ENCODE data around the gene ADGRE3.
"Not testable (repeated sequence)": the region's sequence is repeated elsewhere in the genome, so short reads cannot be mapped to it uniquely, and the experiment has no call there.

Gene ADGRE3

DNA sequence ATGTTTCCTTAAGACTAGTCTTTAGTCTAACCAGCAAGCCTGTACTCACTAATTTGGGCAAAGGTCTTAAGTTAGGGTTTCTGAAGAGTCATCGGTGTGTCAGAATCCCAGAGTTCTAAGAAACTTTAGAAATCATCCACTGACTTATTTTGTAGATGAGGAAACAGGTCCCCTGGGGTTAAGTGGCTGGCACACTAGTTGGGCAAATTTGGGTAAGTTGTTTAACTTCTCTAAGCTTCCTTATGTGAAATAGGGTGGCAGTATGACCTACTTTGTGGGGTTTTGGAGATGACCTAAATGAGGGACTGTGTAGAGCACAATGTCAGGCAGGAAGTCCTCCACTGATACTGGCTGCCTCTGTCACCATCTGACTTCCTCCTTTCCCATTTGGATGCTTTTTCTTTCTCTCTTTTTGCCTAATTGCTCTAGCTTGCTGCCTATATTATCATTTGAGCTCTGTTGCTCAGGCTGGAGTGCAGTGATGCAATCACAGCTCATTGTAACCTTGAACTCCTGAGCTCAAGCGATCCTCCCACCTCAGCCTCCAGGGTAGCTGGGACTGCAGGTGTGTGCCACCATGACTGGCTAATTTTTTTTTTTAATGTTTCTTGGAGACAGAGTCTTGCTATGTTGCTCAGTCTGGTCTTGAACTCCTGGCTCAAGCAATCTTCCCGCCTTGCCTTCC is 2.3 kb downstream of the ADGRE3 start:
- in situ Hi-C loops (cut with HindIII; ENCODE audit: low sequenced_read_pairs): loop anchor here (5.0 kb wide), 1 partner anchor 75 kb away; no protein-coding TSS in a partner anchor

DNA sequence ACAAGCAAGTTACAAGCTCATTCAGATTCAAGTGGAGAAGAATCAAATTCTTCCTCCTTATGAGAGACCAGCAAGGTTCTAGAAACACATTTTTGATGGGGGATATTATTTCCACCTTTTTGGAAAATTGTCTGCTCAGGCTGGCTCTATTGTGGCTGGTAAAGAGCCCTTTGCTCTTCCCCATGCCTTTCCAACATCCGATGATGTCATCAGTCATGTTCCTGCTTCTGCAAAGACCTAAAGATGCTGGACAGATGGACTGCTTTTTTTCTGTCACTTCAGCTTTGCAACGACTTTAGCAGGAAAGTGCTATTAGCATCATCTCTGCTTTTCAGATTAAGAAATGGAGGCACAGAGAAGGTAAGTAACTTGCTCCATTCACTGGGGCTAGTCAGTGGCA is 4.2 kb downstream of the ADGRE3 start:
- in situ Hi-C loops (cut with HindIII; ENCODE audit: low sequenced_read_pairs): loop anchor here (5.0 kb wide), 1 partner anchor 73 kb away; no protein-coding TSS in a partner anchor

DNA sequence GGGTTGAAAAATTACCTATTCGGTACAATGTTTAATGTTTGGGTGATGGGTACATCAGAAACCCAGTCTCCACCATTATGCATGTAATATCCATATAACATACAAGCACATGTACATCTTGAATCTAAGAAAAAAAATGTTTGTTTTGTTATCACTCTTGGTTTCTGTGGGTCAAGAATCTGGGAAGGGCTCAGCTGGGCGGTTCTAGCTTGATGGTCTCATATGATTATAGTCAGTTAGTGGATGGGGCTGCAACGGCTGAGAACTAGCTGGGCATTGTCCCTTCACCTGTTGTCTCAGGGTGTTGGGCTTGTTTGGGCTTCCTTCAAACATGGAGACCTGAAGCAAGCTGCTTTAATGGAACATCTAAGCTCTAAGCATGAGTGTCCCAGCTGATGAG is 4.7 kb downstream of the ADGRE3 start:
- in situ Hi-C loops (cut with HindIII; ENCODE audit: low sequenced_read_pairs): loop anchor here (5.0 kb wide), 1 partner anchor 73 kb away; no protein-coding TSS in a partner anchor

DNA sequence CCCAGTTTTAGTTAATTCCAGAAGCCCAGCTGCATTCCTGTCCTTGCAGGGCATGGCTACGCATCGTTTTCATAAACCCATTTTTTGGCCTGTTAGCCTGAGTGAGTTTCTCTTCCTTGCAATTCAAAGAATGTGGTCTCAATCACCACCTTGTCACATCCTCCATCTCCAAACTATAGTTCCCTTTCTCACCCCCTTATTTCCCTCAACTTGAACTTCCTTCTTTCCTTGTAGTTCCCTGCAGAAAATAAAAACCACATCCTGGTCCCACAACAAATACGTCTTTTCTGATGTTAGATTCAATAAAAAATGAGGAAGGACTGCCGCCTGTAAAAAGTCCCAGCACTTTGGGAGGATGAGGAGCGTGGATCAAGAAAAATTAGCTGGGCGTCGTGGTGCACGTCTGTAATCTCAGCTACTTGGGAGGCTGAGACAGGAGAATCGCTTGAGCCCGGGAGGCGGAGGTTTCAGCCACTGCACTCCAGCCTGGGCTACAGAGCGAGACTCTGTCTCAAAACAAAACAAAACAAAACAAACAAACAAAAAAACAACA is 13.2 kb downstream of the ADGRE3 start:
- in situ Hi-C loops (cut with HindIII; ENCODE audit: low sequenced_read_pairs): no loop called here

DNA sequence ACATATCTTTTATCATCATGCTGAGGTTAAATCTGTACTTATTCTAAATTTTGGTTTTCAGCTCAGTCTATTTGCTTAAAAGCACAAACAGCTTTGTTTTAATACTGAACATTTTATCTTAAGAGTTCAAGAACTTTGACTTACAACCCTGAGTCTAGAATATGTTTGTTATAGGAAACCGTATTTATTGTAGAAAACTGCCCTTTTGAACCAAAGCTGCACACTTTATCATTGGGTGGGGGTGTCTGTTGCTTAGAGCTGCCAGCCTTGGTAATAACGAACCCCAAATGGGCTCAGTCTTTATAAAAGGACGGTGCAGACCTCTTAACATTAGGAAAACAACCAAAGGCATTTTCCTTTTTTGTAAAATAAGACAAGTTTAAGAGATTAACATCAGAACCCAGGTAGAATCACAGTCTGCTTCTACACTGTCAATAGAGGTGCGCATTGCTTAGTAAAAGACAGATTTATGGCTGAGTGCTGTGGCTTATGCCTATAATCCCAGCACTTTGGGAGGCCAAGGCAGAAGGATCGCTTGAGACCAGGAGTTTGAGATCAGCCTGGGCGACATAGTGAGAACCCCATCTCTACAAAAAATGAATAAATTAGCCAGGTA is 14.7 kb downstream of the ADGRE3 start:
- in situ Hi-C loops (cut with HindIII; ENCODE audit: low sequenced_read_pairs): no loop called here

DNA sequence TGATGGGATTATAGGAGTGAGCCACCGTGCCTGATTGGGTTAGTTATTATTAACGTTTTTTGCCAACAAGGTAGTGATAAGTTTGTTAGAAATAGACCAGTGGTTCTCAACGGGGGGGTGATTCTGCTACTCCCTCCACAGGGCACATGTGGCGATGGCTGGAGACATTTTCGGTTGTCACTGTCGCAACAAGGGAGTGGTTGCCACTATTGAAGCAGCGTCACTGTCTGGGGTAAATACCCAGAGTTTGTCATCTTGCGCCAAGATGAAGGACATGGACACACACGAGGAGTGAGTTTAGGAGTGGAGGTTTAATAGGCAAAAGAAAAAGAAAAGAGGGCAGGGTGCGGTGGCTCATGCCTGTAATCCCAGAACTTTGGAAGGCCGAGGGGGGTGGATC is 18.9 kb downstream of the ADGRE3 start:
- in situ Hi-C loops (cut with HindIII; ENCODE audit: low sequenced_read_pairs): no loop called here

DNA sequence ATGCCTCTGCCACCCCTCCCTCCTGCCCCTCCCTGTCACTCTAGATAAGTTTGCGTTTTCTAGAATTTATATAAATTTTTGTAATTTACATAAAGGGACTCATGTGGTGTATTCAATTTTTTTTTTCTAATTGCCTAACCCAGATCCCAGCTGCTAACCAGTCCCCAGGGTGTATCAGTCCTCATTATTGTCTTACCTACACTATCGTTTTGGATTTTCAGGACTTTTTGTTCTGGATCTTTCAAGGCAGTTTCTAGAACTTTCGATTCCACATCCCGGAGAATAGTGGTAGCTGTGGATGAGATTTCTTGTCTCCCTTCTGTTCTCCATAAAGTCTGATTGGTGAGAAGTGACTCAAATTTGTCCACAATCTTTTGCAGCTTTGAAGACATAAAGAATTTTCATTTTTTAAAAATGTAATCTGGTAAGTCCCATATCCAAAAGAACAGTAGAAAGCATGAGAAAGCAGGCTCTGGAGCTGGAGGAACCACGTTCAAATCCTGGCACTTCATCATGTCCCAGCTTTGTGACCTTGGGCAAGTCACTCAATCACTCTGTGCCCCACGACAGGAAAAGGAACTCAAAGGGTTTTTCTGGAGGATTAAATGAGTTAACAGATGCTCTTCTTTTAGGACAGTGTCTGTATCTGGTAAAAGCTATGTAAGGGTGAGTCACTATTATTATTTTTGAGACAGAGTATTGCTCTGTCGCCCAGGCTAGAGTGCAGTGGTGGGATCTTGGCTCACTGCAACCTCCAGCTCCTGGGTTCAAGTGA is 19.7 kb downstream of the ADGRE3 start:
- in situ Hi-C loops (cut with HindIII; ENCODE audit: low sequenced_read_pairs): no loop called here

DNA sequence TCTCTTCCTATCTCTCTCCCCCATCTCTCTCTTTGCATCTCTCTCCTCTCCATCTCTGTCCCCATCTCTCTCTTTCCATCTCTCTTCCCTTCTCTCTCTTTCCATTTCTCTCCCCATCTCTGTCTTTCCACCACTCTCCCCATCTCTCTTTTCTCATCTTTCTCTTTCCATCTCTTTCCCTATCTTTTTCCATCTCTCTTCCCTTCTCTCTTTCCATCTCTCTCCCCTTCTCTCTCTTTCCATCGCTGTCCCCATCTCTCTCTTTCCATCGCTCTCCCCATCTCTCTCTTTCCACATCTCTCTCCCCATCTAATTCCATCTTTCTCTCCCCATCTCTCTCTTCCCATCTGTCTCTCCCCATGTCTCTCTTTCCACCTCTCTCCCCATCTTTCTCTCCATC is 24.5 kb downstream of the ADGRE3 start:
- in situ Hi-C loops (cut with HindIII; ENCODE audit: low sequenced_read_pairs): no loop called here

DNA sequence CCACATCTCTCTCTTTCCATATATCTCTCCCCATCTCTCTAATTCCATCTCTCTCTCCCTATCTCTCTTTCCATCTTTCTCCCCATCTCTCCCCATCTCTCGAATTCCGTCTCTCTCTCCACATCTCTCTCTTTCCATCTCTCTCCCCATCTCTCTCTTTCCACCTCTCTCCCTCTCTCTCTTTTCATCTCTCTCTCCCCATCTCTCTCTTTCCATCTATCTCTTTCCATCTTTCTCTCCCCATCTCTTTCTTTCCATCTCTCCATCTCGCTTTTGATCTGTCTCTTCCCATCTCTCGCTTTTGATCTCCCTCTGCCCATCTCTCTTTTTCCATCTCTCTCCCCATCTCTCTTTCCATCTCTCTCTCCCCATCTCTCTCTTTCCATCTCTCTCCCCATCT is 25.6 kb downstream of the ADGRE3 start:
- in situ Hi-C loops (cut with HindIII; ENCODE audit: low sequenced_read_pairs): no loop called here

DNA sequence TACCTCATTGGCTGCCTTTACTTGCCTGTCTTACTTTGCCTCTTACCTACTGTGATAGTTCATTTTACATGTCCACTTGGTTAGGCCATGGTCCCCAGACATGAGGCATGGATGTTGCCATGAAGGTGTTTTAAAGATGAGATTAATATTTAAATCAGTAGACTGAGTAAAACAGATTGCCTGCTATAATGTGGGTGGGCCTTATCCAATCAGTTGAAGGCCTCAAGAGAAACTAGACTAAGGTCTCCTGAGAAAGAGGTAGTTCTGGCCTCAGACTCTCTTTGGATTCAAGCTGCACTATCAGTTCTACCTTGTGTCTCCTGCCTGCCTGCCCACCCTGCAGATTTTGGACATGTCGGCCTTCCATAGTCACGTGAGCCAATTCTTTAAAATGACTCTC is 26.1 kb downstream of the ADGRE3 start:
- in situ Hi-C loops (cut with HindIII; ENCODE audit: low sequenced_read_pairs): no loop called here

DNA sequence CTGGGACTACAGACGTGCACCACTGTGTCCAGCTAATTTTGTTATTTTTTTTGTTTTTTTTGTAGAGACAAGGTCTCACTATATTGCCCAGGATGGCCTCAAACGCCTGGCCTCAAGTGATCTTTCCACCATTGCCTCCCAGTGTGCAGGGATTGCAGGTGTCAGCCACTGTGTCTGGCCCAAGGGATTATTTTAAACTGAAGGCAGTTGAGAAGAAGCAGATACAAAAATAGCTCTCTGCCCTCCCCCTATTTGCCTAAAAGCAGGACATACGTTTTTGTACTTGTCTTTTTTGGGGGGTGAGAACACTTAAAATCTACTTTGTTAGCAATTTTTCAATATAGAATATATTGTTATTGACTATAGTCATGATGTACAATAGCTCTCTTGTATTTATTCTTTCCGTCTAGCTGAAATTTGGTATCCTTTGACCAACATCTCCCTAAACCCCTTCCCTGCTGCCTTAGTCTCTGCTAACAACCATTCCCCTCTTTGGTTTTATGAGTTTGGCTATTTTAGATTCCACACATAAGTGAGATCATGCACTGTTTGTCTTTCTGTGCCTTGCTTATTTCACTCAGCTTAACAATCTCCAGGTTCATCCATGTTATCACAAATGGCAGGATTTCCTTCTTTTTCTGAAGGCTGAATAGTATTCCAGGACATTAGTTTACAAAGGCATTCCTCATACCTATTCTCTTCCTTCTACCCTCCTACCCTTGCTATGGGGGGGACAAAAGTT is 34.9 kb downstream of the ADGRE3 start:
- in situ Hi-C loops (cut with HindIII; ENCODE audit: low sequenced_read_pairs): no loop called here

DNA sequence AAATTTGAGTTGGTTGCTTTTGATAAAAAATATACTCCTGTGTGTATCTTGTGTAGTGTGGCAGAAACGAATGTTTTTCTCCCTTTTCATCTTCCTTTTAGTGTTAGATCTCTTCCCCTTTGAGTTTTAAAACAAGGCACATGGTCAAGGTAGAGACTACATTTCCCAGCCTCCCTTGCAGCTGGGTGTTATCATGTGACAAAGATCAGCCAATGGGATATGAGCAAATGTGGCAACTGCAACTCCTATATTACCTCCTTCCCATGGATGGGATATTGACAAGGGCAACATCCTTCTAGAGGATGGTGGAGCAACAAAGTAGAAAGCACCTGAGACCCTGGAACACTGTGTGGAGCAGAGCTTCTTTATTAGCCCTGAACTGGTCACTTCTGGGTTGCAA is 42.4 kb downstream of the ADGRE3 start:
- in situ Hi-C loops (cut with HindIII; ENCODE audit: low sequenced_read_pairs): no loop called here

DNA sequence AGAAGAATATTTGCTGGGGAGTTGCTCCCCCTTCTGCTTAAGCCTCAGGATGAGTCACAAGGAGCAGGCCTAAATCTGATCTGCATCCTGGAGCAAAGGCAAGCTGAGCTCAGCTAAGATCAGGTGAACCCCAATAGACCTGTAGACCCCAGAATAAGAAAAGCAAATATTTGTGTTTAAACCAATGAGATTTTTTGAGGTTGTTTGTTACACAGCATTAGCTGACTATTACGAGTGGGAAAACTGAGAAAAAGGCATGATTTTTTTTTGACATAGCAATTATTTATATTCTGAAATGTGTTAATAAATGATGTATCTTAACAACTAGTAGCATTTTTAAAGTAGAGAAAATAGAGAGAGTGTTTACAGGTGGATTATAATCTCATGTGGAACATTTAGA is 45.1 kb downstream of the ADGRE3 start:
- in situ Hi-C loops (cut with HindIII; ENCODE audit: low sequenced_read_pairs): no loop called here

DNA sequence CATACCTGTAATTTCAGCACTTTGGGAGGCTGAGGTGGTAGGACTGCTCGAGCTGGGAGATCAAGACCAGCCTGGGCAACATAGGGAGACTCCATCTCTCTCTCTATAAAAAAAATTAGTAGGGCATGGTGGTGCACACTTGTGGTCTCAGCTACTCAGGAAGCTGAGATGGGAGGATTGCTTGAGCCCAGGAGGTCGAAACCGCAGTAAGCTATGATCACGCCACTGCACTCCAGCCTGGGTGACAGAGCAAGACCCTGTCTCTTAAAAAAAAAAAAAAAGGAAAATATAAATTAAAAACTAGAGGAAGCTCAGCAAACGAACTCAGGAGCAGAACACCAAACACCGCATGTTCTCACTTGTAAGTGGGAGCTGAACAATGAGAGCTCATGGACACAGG is 50.2 kb downstream of the ADGRE3 start:
- in situ Hi-C loops (cut with HindIII; ENCODE audit: low sequenced_read_pairs): not testable (repeated sequence)

DNA sequence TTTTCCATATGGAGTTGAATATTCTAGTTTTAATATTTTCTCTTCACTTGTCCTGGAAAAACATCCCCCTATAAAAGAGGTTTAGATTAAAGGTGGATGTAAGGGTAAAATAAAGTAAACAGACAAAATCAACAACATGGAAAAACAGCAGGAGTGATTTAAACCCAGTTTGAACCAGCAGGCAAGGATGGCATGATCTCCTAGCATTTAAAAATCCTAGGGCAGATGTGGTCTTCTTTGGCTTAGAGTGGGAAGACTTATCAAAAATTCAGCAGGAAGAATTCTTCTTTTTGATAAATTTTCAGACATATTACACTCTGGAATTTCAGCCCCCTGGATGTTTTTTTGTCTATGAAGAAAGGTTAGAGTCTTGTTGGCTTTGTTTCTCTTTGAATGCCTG is 55.2 kb downstream of the ADGRE3 start:
- in situ Hi-C loops (cut with HindIII; ENCODE audit: low sequenced_read_pairs): no loop called here

DNA sequence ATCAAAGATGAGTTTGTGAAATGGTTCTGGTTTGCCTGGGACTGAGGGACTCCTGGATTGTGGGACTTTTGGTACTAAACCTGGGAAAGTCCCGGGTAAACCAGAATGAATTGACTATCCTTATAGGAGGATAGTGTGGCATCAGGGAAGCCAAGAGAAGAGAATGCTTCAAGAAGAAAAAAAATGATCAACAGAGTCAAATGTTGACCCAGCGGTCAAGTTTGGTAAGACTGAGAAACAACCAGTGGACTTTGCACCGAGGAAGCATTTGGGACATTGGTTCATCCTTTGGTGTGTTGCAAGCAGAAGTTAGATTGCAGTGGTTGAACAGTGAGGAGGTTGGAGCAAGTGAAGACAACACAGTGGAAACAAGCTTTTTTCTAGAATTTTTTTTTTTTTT is 58.2 kb downstream of the ADGRE3 start:
- in situ Hi-C loops (cut with HindIII; ENCODE audit: low sequenced_read_pairs): no loop called here

DNA sequence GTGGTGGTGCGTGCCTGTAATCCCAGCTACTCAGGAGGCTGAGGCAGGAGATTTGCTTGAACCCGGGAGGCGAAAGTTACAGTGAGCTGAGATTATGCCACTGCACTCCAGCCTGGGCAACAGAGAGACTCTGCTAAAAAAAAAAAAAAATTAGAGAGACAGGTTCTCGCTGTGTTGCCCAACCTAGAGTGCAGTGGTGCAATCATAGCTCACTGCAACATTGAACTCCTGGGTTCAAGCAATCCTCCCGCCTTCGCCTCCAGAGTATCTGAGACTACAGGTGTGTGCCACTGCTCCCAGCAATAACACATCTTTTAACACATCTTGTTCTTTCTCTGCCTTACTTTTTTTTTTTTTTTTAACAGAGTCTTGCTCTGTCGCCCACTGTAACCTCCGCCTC is 59.0 kb downstream of the ADGRE3 start:
- in situ Hi-C loops (cut with HindIII; ENCODE audit: low sequenced_read_pairs): no loop called here

DNA sequence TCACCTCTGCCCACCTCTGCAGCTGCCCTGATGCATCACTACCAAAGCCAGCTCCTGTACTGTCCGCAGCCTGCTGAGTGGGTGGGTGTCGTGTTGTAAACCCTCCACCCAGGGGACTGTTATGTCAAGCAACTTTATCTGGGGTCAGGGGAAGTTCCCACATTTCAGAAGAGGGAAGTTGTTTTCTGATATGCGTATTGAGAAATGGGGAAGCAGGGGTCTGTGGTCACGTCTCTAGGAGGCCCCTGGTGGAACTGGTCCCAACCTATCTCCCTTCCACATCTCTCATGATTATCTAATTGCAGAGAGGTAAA is 60.6 kb downstream of the ADGRE3 start:
- in situ Hi-C loops (cut with HindIII; ENCODE audit: low sequenced_read_pairs): no loop called here

DNA sequence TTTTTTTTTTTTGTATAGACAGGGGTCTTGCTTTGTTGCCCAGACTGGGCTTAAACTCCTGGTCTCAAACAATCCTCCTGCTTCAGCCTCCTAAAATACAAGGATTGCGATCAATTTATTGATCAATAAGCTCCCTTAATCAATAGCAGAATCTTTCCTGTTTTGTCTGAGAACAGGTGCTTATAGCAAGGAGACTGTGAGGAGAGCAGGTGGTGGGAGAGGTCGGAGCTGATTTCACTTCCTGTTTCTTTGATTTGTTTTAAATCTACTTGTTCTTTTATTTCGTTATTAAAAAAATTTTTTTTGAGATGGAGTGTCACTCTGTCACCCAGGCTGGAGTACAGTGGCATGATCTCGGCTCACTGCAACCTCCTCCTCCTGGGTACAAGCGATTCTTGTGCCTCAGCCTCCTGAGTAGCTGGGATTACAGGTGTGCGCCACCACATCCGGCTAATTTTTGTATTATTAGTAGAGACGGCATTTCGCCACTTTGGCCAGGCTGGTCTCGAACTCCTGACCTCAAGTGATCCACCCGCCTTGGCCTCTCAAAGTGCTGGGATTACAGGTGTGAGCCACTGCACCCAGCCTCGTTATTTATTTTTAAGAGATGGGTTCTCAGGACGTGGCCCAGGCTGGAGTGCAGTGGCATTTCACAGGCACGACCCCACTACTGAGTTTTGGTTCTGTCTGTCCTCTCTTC is 61.1 kb downstream of the ADGRE3 start:
- in situ Hi-C loops (cut with HindIII; ENCODE audit: low sequenced_read_pairs): not testable (repeated sequence)

DNA sequence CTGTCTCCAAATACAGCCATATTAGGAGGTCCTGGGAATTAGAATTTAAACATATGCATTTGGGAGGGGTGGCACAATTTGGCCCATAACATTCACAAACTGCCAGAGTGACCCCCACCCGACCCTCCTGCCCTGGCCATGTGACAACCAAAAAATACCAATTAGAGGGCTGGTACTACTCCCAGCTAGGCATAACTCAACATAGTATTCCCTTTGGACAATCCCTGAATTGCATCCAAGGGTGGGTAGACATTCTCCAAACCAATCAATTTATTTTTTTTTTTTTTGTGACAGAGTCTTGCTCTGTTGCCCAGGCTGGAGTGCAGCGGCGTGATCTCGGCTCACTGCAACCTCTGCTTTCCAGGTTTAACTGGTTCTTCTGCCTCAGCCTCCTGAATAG is 62.0 kb downstream of the ADGRE3 start:
- in situ Hi-C loops (cut with HindIII; ENCODE audit: low sequenced_read_pairs): no loop called here

DNA sequence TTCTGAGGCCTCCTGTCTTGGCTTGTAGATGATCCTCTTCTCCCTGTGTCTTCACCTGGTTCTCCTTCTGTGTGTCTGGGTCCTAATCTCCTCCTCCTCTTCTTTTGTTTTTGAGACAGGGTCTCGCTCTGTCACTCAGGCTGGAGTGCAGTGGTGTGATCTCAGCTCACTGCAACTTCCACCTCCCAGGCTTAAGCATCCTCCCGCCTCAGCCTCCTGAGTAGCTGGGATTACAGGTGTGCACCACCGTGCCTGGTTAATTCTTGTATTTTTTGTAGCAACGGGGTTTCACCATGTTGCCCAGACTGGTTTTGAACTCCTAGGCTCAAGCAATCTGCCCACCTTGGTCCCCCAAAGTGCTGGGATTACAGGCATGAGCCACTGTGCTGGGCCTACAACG is 62.4 kb downstream of the ADGRE3 start:
- in situ Hi-C loops (cut with HindIII; ENCODE audit: low sequenced_read_pairs): not testable (repeated sequence)
